Activated CD4-positive, alpha-beta T cell treated with anti-CD3 and anti-CD28 coated beads, Interleukin-2, amount 50 U/mL, for 24 hours (primary cell): Measurements from ENCODE around the gene NOL6.
A peak's percentile ranks its signal among the peaks of the same experiment; 100 is the strongest.

Experiments
- DNase-seq, 2 donors: peaks; one replicate each; pipeline ENCODE4 v3.0.0-alpha.2; 2020; ENCODE audit warnings: low read depth in 1 of 2, low spot score in 1 of 2

Gene NOL6

GRCh38 chr9:33453999-33454660 is 19.6 kb downstream of the NOL6 start:
- DNase-seq, result no peak

- DNase-seq, result no peak
Observed at GRCh38 chr9:33453286-33453860, 20.4 kb downstream of the NOL6 start.

- peak in 1 of 2 donors; percentile 37 for DNase-seq
Observed at GRCh38 chr9:33452828-33453271, 20.9 kb downstream of the NOL6 start.

GRCh38 chr9:33450621-33451146 is 23.0 kb downstream of the NOL6 start:
- DNase-seq, result no peak

GRCh38 chr9:33449715-33450114 is 24.0 kb downstream of the NOL6 start:
- DNase-seq, result no peak

GRCh38 chr9:33447799-33448553 is 25.7 kb downstream of the NOL6 start:
- no peak for DNase-seq

- DNase-seq, result peak; percentile 32 to 50
Observed at GRCh38 chr9:33446946-33447798, 26.6 kb downstream of the NOL6 start, which contains the start of gene AQP3. Gene AQP3 (minus strand): TSS chr9:33447593. CDS start chr9:33447530, 63 bp downstream.

GRCh38 chr9:33446240-33446945 is 27.3 kb downstream of the NOL6 start:
- peak; percentile 26 to 51 for DNase-seq

- DNase-seq, result no peak
Observed at GRCh38 chr9:33445389-33446239, 28.1 kb downstream of the NOL6 start.

- DNase-seq, result no peak
Observed at GRCh38 chr9:33443464-33444154, 30.1 kb downstream of the NOL6 start.

- DNase-seq, result no peak
Observed at GRCh38 chr9:33443047-33443446, 30.7 kb downstream of the NOL6 start.

- no peak for DNase-seq
Observed at GRCh38 chr9:33442125-33442524, 31.6 kb downstream of the NOL6 start.

GRCh38 chr9:33440609-33441008 is 33.1 kb downstream of the NOL6 start:
- no peak for DNase-seq

- no peak for DNase-seq
Observed at GRCh38 chr9:33440204-33440603, 33.5 kb downstream of the NOL6 start.

GRCh38 chr9:33439731-33440130 is 34.0 kb downstream of the NOL6 start:
- DNase-seq, result no peak

GRCh38 chr9:33438926-33439680 is 34.6 kb downstream of the NOL6 start:
- no peak for DNase-seq

- DNase-seq, result no peak
Observed at GRCh38 chr9:33437898-33438297, 35.8 kb downstream of the NOL6 start.

- no peak for DNase-seq
Observed at GRCh38 chr9:33437205-33437604, 36.5 kb downstream of the NOL6 start.
